22Rv1 (cell line): ENCODE data around the gene EHD4.

Experiments used
- ZFX ChIP-seq: fragments of 450-650 bp; IDR thresholded peaks from 2 replicates; pipeline ENCODE4 v1.6.1; 2017; ENCODE audit warnings: antibody characterized with exemption, borderline replicate concordance
- TF ChIP-seq, protein P1 (sequence below): fragments of 450-650 bp; IDR thresholded peaks from 2 replicates; pipeline ENCODE4 v1.5.1; 2017; ENCODE audit warnings: mild to moderate bottlenecking

DNA sequence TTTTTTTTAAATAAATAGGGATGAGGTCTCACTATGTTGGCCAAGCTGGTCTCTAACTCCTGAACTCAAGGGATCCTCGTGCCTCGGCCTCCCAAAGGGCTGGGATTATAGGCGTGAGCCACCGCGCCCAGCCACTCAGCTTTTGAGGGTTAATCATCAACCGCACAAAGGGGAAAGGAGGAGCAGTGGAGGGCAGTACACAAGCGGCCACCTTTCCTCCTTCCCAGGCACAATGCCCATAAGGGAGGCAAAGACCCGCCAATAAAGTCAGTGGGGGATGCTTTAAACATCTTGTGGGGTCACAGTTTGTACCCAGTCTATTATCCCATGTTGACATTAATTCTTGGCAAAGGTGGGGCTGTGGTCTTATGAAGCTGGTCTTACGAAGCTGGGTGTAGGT is 32.4 kb downstream of the EHD4 start:
- TF ChIP-seq, protein P1, sequence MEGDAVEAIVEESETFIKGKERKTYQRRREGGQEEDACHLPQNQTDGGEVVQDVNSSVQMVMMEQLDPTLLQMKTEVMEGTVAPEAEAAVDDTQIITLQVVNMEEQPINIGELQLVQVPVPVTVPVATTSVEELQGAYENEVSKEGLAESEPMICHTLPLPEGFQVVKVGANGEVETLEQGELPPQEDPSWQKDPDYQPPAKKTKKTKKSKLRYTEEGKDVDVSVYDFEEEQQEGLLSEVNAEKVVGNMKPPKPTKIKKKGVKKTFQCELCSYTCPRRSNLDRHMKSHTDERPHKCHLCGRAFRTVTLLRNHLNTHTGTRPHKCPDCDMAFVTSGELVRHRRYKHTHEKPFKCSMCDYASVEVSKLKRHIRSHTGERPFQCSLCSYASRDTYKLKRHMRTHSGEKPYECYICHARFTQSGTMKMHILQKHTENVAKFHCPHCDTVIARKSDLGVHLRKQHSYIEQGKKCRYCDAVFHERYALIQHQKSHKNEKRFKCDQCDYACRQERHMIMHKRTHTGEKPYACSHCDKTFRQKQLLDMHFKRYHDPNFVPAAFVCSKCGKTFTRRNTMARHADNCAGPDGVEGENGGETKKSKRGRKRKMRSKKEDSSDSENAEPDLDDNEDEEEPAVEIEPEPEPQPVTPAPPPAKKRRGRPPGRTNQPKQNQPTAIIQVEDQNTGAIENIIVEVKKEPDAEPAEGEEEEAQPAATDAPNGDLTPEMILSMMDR = no peak
- TF ChIP-seq ZFX = no peak
